ENCODE measurements around the gene RGS10.

Gene RGS10

GRCh38 chr10:119524720-119525070, 17.8 kb downstream of the RGS10 start:
- TF ChIP-seq CTCF (IDR thresholded peaks at IDR 0.05), result no peak

GRCh38 chr10:119523895-119524719, 18.4 kb downstream of the RGS10 start:
- TF ChIP-seq CTCF (IDR thresholded peaks at IDR 0.05), result no peak

GRCh38 chr10:119522747-119523426, 19.6 kb downstream of the RGS10 start:
- TF ChIP-seq CTCF (IDR thresholded peaks at IDR 0.05), result no peak

- TF ChIP-seq CTCF (IDR thresholded peaks at IDR 0.05), result no peak
Observed at GRCh38 chr10:119521443-119522204, 20.9 kb downstream of the RGS10 start.

GRCh38 chr10:119520283-119520682, 22.2 kb downstream of the RGS10 start:
- TF ChIP-seq CTCF (IDR thresholded peaks at IDR 0.05), result no peak

GRCh38 chr10:119518936-119519335, 23.6 kb downstream of the RGS10 start:
- TF ChIP-seq CTCF (IDR thresholded peaks at IDR 0.05), result no peak

GRCh38 chr10:119518176-119518575, 24.3 kb downstream of the RGS10 start:
- no peak for TF ChIP-seq CTCF (IDR thresholded peaks at IDR 0.05)
